ENCODE measurements around the gene CUL7.

The CUL7 gene

DNA sequence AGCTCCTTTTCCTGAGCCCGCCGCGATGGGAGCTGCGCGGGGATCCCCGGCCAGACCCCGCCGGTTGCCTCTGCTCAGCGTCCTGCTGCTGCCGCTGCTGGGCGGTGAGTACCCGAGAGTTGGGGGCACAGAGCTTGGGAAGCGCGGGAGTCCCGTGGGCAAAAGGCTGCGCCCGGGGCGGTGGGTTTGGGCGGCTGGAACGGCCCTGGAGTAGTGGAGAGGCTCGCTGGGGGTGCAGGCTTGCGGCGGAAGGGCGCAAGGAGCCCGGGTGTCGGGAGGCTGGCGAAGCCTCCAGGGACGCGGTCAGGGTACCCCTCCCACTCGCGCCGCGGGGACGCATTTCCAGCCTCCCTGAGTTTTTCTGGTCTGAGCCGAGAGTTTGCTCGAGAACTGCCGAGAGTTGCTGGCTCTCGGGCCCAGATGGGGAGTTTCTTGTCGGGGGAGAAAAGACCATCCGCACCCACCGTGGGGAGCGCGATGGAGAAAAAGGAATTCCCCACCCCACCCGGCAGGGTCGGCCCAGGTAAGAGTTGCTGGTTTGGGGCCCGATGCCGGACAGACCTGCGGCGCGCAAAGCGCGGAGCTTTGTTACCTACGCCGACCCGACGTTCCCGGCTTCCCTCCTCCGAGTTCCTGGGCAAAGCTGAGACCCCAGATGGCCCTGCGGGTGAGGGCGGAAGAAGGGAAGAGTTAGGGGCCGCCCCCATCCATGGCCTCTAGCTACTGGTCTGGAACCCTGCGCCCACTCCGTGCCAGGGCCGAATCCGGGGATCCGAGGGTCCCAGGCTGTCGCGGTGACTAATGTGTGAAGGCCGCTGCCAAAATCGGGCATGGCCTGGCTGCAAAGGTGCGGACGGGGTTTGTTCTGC is 23.0 kb upstream of the CUL7 start:
- no peak for DNase-seq

- peak; percentile 50 for DNase-seq
Measured at GRCh38 chr6:43075670-43076463, 22.2 kb upstream of the CUL7 start, which contains the start of gene PTK7. Gene PTK7 (plus strand): TSS chr6:43076314. CDS start chr6:43076489, 175 bp downstream.

- no peak for DNase-seq
Measured at GRCh38 chr6:43074847-43075669, 21.4 kb upstream of the CUL7 start.

- DNase-seq = no peak
Measured at GRCh38 chr6:43070028-43070632, 16.5 kb upstream of the CUL7 start.

- no peak for DNase-seq
Measured at GRCh38 chr6:43062818-43063217, 9.2 kb upstream of the CUL7 start.

DNA sequence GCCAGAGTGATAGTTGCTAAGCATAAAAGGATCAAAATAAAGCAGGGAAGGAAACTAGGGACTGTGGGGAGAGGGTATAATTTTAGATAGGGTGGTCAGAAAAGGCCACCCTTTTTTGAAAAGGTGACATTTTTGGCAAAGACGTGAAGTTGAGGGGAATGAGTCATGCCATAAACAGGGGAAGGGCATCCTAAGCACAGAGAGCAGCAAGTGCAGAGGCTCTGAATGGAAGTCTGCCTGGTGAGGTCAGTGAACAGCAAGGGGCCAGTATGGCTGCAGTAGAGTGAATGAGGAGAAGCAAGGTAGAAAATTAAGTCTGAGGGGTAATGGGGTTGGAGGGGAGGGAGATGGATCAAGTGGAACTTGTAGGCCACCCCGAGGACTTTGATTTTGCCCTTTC is 8.2 kb upstream of the CUL7 start:
- DNase-seq = no peak

DNA sequence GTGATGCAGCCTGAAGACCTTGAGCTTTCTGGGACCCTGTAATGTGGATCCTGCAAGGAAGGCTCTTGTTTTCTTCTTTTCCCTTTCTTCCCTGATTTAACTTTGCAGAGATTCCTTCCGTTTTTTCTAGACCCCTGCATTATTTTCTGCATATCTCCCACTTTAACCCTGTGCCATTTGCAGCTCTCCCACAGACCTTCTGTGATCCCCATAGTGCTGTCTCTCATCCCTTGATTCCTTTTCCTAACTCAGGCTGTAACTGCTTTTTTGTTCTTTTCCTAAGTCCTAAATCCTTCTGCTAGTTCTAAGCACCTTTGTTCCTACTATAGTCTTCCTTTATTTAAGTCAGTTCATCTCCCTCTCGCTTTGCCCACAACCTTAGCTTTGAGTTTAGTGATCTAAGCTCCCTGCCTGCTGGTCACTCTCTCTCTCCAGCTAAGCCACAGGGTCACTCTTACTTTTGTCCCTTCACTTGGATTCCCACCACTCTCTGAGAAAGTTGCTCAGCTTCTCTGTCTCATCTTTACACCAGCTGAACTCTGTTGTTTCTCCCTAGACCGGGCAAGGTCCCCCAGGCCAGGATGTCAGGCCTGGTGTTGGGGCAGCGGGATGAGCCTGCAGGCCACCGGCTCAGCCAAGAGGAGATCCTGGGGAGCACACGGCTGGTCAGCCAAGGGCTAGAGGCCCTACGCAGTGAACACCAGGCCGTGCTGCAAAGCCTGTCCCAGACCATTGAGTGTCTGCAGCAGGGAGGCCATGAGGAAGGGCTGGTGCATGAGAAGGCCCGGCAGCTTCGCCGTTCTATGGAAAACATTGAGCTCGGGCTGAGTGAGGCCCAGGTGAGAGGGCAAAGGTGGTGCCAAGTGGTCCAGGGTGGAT is 7.3 kb upstream of the CUL7 start:
- no peak for DNase-seq

- no peak for DNase-seq
Measured at GRCh38 chr6:43060034-43060754, 6.5 kb upstream of the CUL7 start.

DNA sequence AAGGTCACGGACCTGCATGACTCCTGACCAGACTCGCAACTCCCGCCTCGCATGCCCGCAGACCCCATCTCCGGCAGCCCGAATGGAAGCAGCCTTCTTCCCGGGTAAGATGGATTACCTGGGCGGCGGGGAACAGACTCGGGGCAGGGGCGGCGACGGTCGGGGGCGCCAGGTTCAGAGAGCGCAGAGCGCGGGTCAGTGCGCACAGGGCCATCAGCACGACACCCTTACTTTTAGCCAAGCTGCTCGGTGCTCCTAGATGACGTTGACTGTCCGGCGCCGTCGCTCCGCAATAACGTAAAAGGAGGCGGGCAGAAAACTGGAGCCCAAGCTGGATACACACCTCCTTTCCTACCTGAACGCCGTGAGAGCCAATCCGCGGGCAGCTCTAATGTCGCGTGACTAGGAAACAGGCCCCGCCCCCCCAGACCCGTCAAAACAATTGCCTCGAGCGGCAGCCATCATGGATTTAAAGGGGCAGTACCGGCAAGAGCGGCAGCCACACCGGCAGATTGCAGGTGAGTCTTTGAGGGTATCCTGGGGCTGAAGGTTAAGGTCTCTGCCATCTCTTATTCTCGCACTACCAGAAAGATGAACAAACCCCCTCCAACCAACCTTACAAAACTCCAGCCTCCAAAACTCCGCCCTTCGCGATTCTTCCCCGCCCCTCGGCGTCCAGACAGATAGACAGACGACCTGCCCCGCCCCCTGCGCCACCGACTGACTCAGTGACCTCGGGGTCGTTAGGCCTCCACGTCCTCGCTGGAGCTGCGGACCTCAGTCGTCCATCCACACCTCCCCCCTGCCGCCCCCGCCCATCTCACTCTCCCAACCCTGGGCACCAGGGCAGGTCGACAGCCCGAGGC is 5.8 kb upstream of the CUL7 start, which contains the start of the genes KLC4 and MRPL2:
Gene KLC4 (plus strand): TSS at position 464 of the 866 bp plus-strand sequence. CDS start 1,705 bp downstream, outside the sequence.
Gene MRPL2 (minus strand): TSS at position 267 of the 866 bp plus-strand sequence. CDS start 53 bp downstream, at position 214.
- peak; percentile 98 for DNase-seq

GRCh38 chr6:43058531-43058930 is 4.9 kb upstream of the CUL7 start:
- DNase-seq = no peak

DNA sequence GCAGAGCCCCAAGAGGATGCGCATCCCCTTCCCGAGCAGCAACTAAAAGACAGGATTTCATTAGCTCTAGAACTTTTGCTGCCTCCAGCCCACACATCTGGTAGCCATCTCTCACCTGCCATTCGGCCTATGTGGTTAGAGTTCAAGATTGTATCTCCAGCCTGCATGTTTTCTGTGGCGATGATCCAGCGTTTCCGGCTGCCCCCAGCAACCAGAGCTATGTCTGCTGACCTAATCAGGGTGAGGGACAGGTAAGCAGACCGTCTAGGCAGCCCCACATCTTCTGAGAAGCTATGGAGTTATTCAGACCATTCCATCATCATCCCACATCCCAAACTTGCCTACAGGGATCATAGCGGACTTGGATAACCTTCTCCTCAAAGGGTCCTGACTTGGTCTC is 2.3 kb upstream of the CUL7 start:
- DNase-seq = no peak

DNA sequence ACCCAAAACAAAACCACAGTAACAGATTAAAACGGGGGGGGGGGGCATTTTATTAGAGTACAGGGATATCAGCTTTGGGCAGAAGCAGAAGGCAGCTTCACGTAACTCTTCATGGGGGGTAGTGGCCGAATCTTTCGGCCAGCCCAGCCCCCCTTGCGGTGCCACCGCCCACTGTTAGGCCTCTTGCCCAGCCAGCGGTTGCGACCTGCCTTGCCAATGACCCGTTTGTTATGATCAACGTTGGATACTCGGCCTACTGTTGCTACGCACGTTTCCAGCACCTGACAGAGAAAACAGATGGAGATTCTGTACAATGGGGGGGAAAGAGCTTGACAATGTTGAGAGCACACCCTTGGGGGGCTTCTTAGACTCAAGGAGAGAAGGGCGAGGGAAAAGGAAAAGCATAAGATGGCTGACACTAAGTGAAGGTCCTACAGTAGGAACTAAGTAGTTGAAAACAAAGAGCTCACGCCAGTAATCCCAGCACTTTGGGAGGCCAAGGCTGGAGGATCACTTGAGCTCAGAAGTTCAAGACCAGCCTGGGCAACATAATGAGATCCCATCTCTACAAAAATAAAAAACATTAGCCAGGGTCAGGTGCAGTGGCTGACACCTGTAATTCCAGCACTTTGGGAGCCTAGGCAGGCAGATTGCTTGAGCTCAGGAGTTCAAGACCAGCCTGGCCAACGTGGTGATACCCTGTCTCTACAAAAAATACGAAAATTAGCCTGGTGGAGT is 724 bp upstream of the CUL7 start:
- DNase-seq = no peak

GRCh38 chr6:43052842-43053544 is 658 bp downstream of the CUL7 start:
- no peak for DNase-seq

DNA sequence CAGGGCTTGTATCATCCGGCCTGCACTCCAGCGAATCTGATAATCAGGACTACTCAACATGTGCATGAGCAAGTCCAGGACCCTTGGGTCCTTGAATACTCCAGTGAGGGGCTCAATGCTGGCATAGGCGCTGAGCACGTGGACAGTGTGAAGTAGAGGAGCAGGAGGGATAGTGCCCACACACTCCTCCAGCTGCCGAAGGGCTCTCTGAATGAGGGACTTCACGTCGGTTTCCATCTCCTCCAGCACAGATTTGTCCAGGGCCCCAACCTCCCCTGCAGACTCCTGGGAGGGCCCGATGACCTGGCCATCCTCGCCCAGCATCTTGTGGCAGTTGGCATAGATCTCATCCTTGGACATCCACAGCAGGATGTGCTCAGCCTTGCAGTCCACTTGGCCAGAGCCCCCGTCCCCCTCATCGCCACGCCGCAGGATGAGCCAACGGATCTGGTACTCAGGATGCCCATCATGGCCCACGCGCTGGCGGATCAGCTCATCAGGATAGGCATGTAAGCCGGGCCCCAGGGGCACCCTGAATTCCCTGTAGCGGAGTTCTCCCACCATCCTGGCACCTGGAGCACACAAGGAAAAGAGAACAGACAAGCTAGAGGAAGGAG is 1.3 kb downstream of the CUL7 start:
- no peak for DNase-seq

DNA sequence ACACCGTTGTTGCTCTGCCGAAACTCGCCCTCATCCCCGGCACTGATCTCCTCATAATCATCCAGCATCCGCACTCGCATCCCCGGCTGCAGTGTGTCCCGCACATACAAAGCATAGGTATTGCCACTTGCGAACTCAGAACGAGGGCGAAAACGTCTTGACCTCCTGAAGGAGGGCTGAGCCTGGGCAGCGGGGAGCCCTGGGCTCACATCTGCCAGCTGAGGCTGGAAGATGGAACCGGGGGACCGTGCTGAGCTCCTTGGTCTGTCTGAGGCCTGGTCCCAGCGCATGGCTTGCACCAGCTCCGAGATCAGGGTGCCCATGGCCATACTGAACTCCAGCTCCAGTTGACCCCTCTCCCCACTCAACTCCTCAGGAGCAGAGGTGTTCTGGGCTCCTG is 2.7 kb downstream of the CUL7 start:
- no peak for DNase-seq

DNA sequence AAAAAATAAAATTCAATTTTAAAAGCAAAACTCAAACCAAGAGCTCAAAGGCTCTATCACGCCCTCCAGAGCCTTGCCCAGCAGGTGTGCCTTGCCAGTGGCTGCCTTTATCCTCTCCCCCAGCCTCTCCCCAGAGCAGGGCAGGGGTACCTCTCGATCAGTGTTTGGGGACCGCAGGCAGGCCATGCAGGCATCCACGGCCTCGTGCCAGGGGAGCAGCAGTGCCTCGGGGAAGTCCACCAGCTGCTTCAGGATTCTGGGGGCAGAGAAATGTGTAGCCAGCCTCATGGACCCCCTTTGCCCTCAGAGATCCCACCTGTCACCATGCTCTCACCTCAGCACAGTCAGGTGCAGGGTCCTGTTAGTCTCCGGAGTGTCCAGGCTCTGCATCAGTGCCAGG is 5.7 kb downstream of the CUL7 start:
- DNase-seq = no peak

GRCh38 chr6:43045371-43045930 is 8.2 kb downstream of the CUL7 start:
- DNase-seq = no peak
